HCT116 (cell line): ENCODE data around the gene DNMT3A. TPM values are rescaled to one million over a fixed set of nuclear protein-coding genes. Genes with fewer than 3 reads are reported as not detected.

Experiments used
- ATAC-seq: fragments of 200-7000 bp; cut with Tn5 transposase; 2 replicates; pipeline ENCODE4 v1.9.1; 2020; ENCODE audit warnings: mild to moderate bottlenecking, moderate library complexity
- BruUV-seq: library from RNA; stranded (reverse); fragments of 400-500 nt; replicated peaks from 2 replicates; lab custom pipeline; 2021; lab: Mats Ljungman, UMichigan
- CTCF ChIA-PET: fragments of 300-600 bp; sonication (Branson Sonifier 250); formaldehyde crosslinking; loops from one replicate; lab custom pipeline; 2021; ENCODE audit warnings: antibody characterized with exemption; lab: Charles Lee
- POLR2A ChIA-PET: fragments of 300-600, 350-600 bp; sonication (Branson Sonifier 250); formaldehyde crosslinking; loops from one replicate; lab custom pipeline; 2021; ENCODE audit warnings: antibody characterized with exemption; lab: Charles Lee
- RAD21 ChIA-PET, 2 experiments: fragments of 300-600 bp; sonication (Branson Sonifier 250); formaldehyde crosslinking; loops; one replicate each; lab custom pipeline; 2023; ENCODE audit warnings: low total read pairs in 2 of 2; ENCODE audit not compliant: uncharacterized antibody in 2 of 2, unreplicated experiment in 2 of 2, low non-redundant PET in 1 of 2; lab: Charles Lee
- DNase-seq: peaks from one replicate; pipeline ENCODE4 v3.0.0-alpha.2; 2010; ENCODE audit warnings: low read depth, low spot score
- H2AFZ ChIP-seq: fragments of 200-600 bp; shearing (Covaris generic), sonication (generic); 2 replicates; pipeline ENCODE4 v1.6.1; 2017; ENCODE audit warnings: low read depth, mixed run types, mixed read lengths, antibody characterized with exemption, low read length; ENCODE audit not compliant: poor library complexity, severe bottlenecking
- H3K27ac ChIP-seq: 2 replicates; pipeline ENCODE4 v1.5.1; 2012; ENCODE audit warnings: low read depth, low read length
- H3K27me3 ChIP-seq: fragments of 200-600 bp; sonication (generic); 2 replicates; pipeline ENCODE4 v1.6.1; 2016; ENCODE audit warnings: mixed run types, low read length, mixed read lengths; ENCODE audit not compliant: insufficient read depth
- H3K36me3 ChIP-seq, 2 experiments: fragments of 200-500 bp in 1 of 2; fragments of 200-600 bp in 1 of 2; sonication (Bioruptor generic) in 1 of 2; sonication (generic) in 1 of 2; 2 replicates each; pipeline versions ENCODE4 v1.5.1 to v1.6.1; 2014 to 2016; ENCODE audit warnings: low read length in 2 of 2, inconsistent platforms in 1 of 2, mixed read lengths in 1 of 2, mixed run types in 1 of 2; ENCODE audit not compliant: insufficient read depth in 2 of 2, control insufficient read depth in 1 of 2
- H3K4me1 ChIP-seq, 2 experiments: fragments of 200-600 bp in 1 of 2; sonication (generic) in 1 of 2; 2 replicates each; pipeline versions ENCODE4 v1.5.1 to v1.6.1; 2012 to 2017; ENCODE audit warnings: low read length in 2 of 2, inconsistent platforms in 1 of 2, mild to moderate bottlenecking in 1 of 2, mixed read lengths in 1 of 2, mixed run types in 1 of 2, moderate library complexity in 1 of 2; ENCODE audit not compliant: insufficient read depth in 2 of 2, control insufficient read depth in 1 of 2
- H3K4me2 ChIP-seq: fragments of 200-600 bp; sonication (generic); 2 replicates; pipeline ENCODE4 v1.6.1; 2017; ENCODE audit warnings: mixed run types, low read length, mixed read lengths
- H3K4me3 ChIP-seq, 2 experiments: fragments of 200-600 bp in 1 of 2; sonication (generic) in 1 of 2; replicated peaks in 1 of 2; 2 replicates each; pipeline ENCODE4 v1.5.1; 2011 to 2016; ENCODE audit warnings: low read length in 2 of 2, control low read depth in 1 of 2, low read depth in 1 of 2, mild to moderate bottlenecking in 1 of 2, mixed read lengths in 1 of 2, mixed run types in 1 of 2
- H3K79me2 ChIP-seq: fragments of 200-600 bp; sonication (generic); 2 replicates; pipeline ENCODE4 v1.6.1; 2017; ENCODE audit warnings: mild to moderate bottlenecking, mixed run types, low read length, moderate library complexity, mixed read lengths; ENCODE audit not compliant: insufficient read depth
- H3K9ac ChIP-seq: fragments of 200-600 bp; sonication (generic); 2 replicates; pipeline ENCODE4 v1.6.1; 2016; ENCODE audit warnings: low read length, mixed read lengths
- H3K9me2 ChIP-seq: fragments of 200-600 bp; sonication (generic), shearing (Covaris generic); 2 replicates; pipeline ENCODE4 v1.6.1; 2017; ENCODE audit warnings: mixed run types, mild to moderate bottlenecking, moderate library complexity; ENCODE audit not compliant: insufficient read depth
- H3K9me3 ChIP-seq, 2 experiments: fragments of 200-500 bp in 1 of 2; fragments of 200-600 bp in 1 of 2; sonication (Bioruptor generic) in 1 of 2; sonication (generic) in 1 of 2; 2 replicates each; pipeline ENCODE4 v1.6.1; 2014 to 2017; ENCODE audit warnings: low read length in 2 of 2, mixed read lengths in 2 of 2, inconsistent platforms in 1 of 2, low read depth in 1 of 2, mild to moderate bottlenecking in 1 of 2, mixed run types in 1 of 2, moderate library complexity in 1 of 2; ENCODE audit not compliant: control insufficient read depth in 1 of 2, insufficient read depth in 1 of 2
- H4K20me1 ChIP-seq: fragments of 200-600 bp; sonication (generic), shearing (Covaris generic); 2 replicates; pipeline ENCODE4 v1.6.1; 2017; ENCODE audit warnings: mixed run types, mild to moderate bottlenecking, moderate library complexity; ENCODE audit not compliant: insufficient read depth
- CEBPB ChIP-seq: IDR thresholded peaks from 2 replicates; pipeline ENCODE4 v1.6.1; 2012; ENCODE audit warnings: low read depth
- EZH2phosphoT487 ChIP-seq: fragments of 200-600 bp; IDR thresholded peaks from 2 replicates; pipeline ENCODE4 v1.6.1; 2018; ENCODE audit warnings: antibody characterized with exemption, borderline replicate concordance
- FOSL1 ChIP-seq: IDR thresholded peaks from 2 replicates; pipeline ENCODE4 v1.6.1; 2012; ENCODE audit warnings: low read depth
- JUND ChIP-seq: IDR thresholded peaks from 2 replicates; pipeline ENCODE4 v1.6.1; 2012
- POLR2A ChIP-seq: IDR thresholded peaks from 2 replicates; pipeline ENCODE4 v1.7.0; 2011; ENCODE audit warnings: borderline replicate concordance; ENCODE audit not compliant: insufficient read depth, insufficient read length; ENCODE audit errors: extremely low read depth
- POLR2AphosphoS5 ChIP-seq: IDR thresholded peaks from 2 replicates; pipeline ENCODE4 v1.6.1; 2011; ENCODE audit warnings: mild to moderate bottlenecking, low read depth, low read length, moderate library complexity
- RAD21 ChIP-seq: IDR thresholded peaks from 2 replicates; pipeline ENCODE4 v1.6.1; 2012; ENCODE audit warnings: low read depth, mild to moderate bottlenecking
- SIN3A ChIP-seq: IDR thresholded peaks from 2 replicates; pipeline ENCODE4 v1.6.1; 2012; ENCODE audit warnings: low read depth
- SP1 ChIP-seq: IDR thresholded peaks from 2 replicates; pipeline ENCODE4 v1.6.1; 2012; ENCODE audit warnings: low read depth
- SRF ChIP-seq: IDR thresholded peaks from 2 replicates; pipeline ENCODE4 v1.6.1; 2012; ENCODE audit warnings: low read depth
- YY1 ChIP-seq: IDR thresholded peaks from 2 replicates; pipeline ENCODE4 v1.6.1; 2011; ENCODE audit warnings: low read length, low read depth, moderate library complexity, mild to moderate bottlenecking; ENCODE audit not compliant: insufficient replicate concordance; ENCODE audit errors: extremely low read depth
- ZBTB33 ChIP-seq: IDR thresholded peaks from 2 replicates; pipeline ENCODE4 v1.6.1; 2011; ENCODE audit warnings: mild to moderate bottlenecking, low read length, moderate library complexity; ENCODE audit not compliant: insufficient replicate concordance; ENCODE audit errors: extremely low read depth
- ZFX ChIP-seq: fragments of 450-650 bp; IDR thresholded peaks from 2 replicates; pipeline ENCODE4 v1.6.1; 2017
- ZNF274 ChIP-seq: fragments of 200-500 bp; sonication (Bioruptor generic); IDR thresholded peaks from 2 replicates; pipeline ENCODE4 v1.6.1; 2014; ENCODE audit warnings: mild to moderate bottlenecking, low read depth, low read length, inconsistent platforms
- intact Hi-C: fragments of 100-400 bp; cut with micrococcal nuclease; formaldehyde crosslinking; loops from 2 replicates; pipeline ENCODE4 v1.10.0; 2022
- total RNA-seq: library from RNA; stranded (reverse); gene quantifications from one replicate; pipeline ENCODE4 v1.2.1, GENCODE V29; 2021; ENCODE audit not compliant: unreplicated experiment
- TF ChIP-seq, protein P1 (sequence below), 3 experiments: fragments of 200-600 bp in 1 of 3; sonication (generic) in 1 of 3; IDR thresholded peaks in 2 of 3; conservative IDR thresholded peaks in 1 of 3; 2 replicates each; pipeline ENCODE4 v1.5.1; 2012 to 2017; ENCODE audit warnings: low read depth in 2 of 3, low read length in 2 of 3, antibody characterized with exemption in 1 of 3, borderline replicate concordance in 1 of 3, control low read depth in 1 of 3, mild to moderate bottlenecking in 1 of 3, mixed read lengths in 1 of 3, mixed run types in 1 of 3, moderate library complexity in 1 of 3; ENCODE audit not compliant: insufficient read depth in 1 of 3

DNMT3A gene
- total RNA-seq, 1 experiment from 2014 or later = 14.3 TPM

DNA sequence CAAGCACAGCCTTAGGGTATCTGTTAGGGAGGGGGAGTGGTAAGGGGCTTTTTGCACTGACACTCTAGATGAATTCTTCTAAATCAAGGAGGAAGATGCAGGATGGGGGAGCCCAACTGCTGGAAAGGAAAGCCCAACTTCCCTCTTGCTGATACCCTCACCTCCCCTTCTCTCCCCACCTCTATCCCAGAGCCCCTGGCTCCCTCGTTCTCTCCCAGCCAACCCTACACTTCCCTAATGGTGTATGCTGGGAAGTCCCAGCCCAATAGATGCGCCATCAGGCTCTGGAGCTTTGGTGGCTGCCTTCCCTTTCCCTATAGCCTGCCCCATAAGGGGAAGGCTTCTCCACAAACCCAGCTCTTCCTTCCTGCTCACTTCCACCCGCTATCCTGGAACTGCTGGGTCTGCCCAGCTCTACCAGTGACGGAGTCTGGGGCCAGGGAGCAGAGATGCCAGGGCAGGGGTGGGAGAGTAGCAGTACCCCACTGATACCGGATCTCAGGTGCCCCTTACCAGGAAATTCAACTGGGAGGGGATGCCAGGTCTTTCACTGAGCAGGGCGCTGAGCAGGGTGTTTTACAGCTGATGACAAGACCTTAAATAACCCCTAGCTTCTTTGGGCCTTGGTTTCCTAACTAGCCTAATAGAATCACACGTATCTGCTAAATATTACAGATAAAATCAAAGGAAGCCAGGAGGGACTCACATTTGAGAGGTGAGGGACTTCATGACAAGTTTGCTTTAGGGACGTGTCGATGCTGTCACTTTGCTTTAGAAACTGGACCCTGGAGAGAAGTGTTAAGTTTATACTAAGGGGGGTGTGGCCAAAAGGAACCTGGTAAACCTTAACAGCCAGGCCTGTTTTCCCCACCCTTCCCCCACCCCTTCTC is 82.6 kb downstream of the DNMT3A start:
- Histone ChIP-seq H3K9ac (no peak overlapping the region), H3K4me1 (no peaks in the 10 kb centered on the region), H3K9me3 (no peaks in the 10 kb centered on the region), H3K4me3 (no peak overlapping the region), H3K9me2 (no peaks in the 10 kb centered on the region), H3K36me3 (no peaks in the 10 kb centered on the region), H3K79me2 (no peaks in the 10 kb centered on the region), H3K27ac (no peak overlapping the region), H3K4me2 (no peak overlapping the region), H4K20me1 (no peaks in the 10 kb centered on the region), H2AFZ (no peak overlapping the region), H3K27me3 (no peaks in the 10 kb centered on the region)
- ChIA-PET CTCF (interaction anchor here (1.1 kb wide), 1 partner anchor 492 kb away, joined by 3 read pairs; no protein-coding TSS in a partner anchor), POLR2A (no interaction called here), RAD21 (no interaction called here)
- DNase-seq (no peak), ATAC-seq (no peak)
- no TSS peak for BruUV-seq
- intact Hi-C loops = no loop called here
- TF ChIP-seq ZBTB33 = no peak
- no peak for TF ChIP-seq JUND
- TF ChIP-seq SP1 = no peak
- TF ChIP-seq POLR2AphosphoS5 = no peak
- no peak for TF ChIP-seq SIN3A
- TF ChIP-seq ZFX = no peak
- TF ChIP-seq YY1 = no peak
- no peak for TF ChIP-seq POLR2A
- TF ChIP-seq, protein P1, sequence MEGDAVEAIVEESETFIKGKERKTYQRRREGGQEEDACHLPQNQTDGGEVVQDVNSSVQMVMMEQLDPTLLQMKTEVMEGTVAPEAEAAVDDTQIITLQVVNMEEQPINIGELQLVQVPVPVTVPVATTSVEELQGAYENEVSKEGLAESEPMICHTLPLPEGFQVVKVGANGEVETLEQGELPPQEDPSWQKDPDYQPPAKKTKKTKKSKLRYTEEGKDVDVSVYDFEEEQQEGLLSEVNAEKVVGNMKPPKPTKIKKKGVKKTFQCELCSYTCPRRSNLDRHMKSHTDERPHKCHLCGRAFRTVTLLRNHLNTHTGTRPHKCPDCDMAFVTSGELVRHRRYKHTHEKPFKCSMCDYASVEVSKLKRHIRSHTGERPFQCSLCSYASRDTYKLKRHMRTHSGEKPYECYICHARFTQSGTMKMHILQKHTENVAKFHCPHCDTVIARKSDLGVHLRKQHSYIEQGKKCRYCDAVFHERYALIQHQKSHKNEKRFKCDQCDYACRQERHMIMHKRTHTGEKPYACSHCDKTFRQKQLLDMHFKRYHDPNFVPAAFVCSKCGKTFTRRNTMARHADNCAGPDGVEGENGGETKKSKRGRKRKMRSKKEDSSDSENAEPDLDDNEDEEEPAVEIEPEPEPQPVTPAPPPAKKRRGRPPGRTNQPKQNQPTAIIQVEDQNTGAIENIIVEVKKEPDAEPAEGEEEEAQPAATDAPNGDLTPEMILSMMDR (IDR thresholded peaks at IDR 0.05 in 2 of 3, conservative IDR thresholded peaks at IDR 0.05 in 1 of 3; ENCODE audit: borderline replicate concordance in 1 of 3, insufficient read depth in 1 of 3, low read depth in 2 of 3, low read length in 2 of 3) = no peak
- TF ChIP-seq CEBPB = no peak
- TF ChIP-seq ZNF274 = no peak
- TF ChIP-seq SRF = no peak
- TF ChIP-seq EZH2phosphoT487 = no peak
- no peak for TF ChIP-seq RAD21
- TF ChIP-seq FOSL1 = no peak
